Measurements from ENCODE around the gene VSTM2L.

The VSTM2L gene

GRCh38 chr20:37885593-37886503, 17.1 kb upstream of the VSTM2L start:
- TF ChIP-seq CTCF (IDR thresholded peaks at IDR 0.05; ENCODE audit: control insufficient read depth, insufficient read depth, low read depth, low read length, missing control alignments) = no peak
- no peak overlapping the region for H3K4me3 ChIP-seq (ENCODE audit: control insufficient read depth, low read depth, low read length)
- DNase-seq (ENCODE audit: low read depth) = no peak

- no peak overlapping the region for H3K4me3 ChIP-seq (ENCODE audit: control insufficient read depth, low read depth, low read length)
- DNase-seq (ENCODE audit: low read depth) = no peak
- no peak for TF ChIP-seq CTCF (IDR thresholded peaks at IDR 0.05; ENCODE audit: control insufficient read depth, insufficient read depth, low read depth, low read length, missing control alignments)
Observed at GRCh38 chr20:37886851-37887297, 16.1 kb upstream of the VSTM2L start.

- H3K4me3 ChIP-seq (ENCODE audit: control insufficient read depth, low read depth, low read length) = no peak overlapping the region
- TF ChIP-seq CTCF (IDR thresholded peaks at IDR 0.05; ENCODE audit: control insufficient read depth, insufficient read depth, low read depth, low read length, missing control alignments) = no peak
Observed at GRCh38 chr20:37888641-37889040, 14.3 kb upstream of the VSTM2L start.

GRCh38 chr20:37890108-37890507, 12.8 kb upstream of the VSTM2L start:
- TF ChIP-seq CTCF (IDR thresholded peaks at IDR 0.05; ENCODE audit: control insufficient read depth, insufficient read depth, low read depth, low read length, missing control alignments) = no peak
- DNase-seq (ENCODE audit: low read depth) = no peak
- no peak overlapping the region for H3K4me3 ChIP-seq (ENCODE audit: control insufficient read depth, low read depth, low read length)

More at GRCh38 chr20:37888641-37889040, 14.3 kb upstream of the VSTM2L start:
- DNase-seq (ENCODE audit: low read depth) = no peak

GRCh38 chr20:37890643-37891042, 12.3 kb upstream of the VSTM2L start:
- no peak for TF ChIP-seq CTCF (IDR thresholded peaks at IDR 0.05; ENCODE audit: control insufficient read depth, insufficient read depth, low read depth, low read length, missing control alignments)
- no peak for DNase-seq (ENCODE audit: low read depth)
- H3K4me3 ChIP-seq (ENCODE audit: control insufficient read depth, low read depth, low read length) = no peak overlapping the region

GRCh38 chr20:37892001-37892400, 10.9 kb upstream of the VSTM2L start:
- no peak for DNase-seq (ENCODE audit: low read depth)
- H3K4me3 ChIP-seq (ENCODE audit: control insufficient read depth, low read depth, low read length) = no peak overlapping the region
- no peak for TF ChIP-seq CTCF (IDR thresholded peaks at IDR 0.05; ENCODE audit: control insufficient read depth, insufficient read depth, low read depth, low read length, missing control alignments)
